CD4-positive, alpha-beta T cell treated with Interleukin-4 for 4 hours (primary cell): ENCODE measurements around the gene RGP1.

ENCODE experiments used
- DNase-seq: peaks from one replicate; pipeline ENCODE4 v3.0.0-alpha.2; 2020

RGP1 gene

DNA sequence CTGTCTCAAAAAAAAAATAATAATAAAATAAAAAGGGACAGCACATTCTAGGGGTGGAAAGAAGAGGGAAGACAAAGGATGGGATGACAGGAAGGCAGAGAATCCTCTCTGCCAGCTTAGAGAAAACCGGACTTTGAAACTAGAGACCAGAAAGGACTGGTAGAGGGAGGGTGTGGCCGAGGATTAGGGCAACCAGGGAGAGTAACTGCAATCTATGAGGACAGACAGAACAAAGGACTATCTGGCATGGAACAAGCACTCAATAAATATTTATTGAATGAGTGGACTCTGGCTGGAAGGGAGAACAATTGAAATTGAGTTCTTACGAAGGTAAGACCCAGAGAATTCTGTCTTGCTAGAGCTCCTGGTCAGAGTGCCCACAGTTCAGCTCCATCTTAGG, 2.5 kb upstream of the RGP1 start:
- DNase-seq, result no peak

DNA sequence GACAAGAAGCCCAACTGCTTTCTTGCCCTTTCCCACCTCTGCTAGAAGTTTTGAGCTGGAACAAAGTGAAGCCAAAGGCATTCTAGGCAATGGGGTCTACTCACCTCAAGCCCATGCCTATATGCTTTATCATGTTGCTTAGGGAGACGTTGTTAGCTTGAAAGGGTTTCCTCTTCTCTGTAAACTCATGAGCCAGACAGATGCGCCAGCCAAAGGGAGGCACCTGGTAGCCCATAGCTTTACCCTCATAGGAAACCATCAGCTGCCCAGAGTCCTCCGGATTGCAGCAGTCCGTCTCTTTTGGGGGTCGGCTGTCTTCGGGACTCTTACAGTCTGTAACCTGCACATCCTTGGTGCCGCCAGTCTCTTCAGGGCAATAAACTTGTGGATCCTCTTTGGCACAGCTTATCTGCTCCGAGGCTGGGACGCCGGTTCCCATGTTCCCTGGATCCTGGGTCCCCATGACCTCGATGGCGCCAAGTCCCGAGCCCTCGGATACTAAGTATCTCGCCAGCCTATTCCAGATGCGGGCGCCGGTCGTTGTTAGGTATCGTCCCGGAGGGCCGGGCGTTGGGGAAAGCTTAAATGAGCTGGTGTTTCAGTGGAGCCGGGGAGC, 737 bp upstream of the RGP1 start:
- no peak for DNase-seq

GRCh38 chr9:35749515-35750255, 598 bp downstream of the RGP1 start:
- DNase-seq, result peak; percentile 45

GRCh38 chr9:35750256-35750531, 1.1 kb downstream of the RGP1 start:
- no peak for DNase-seq

- DNase-seq, result no peak
Observed at GRCh38 chr9:35753466-35753865, 4.4 kb downstream of the RGP1 start.

- no peak for DNase-seq
Observed at GRCh38 chr9:35754264-35754663, 5.2 kb downstream of the RGP1 start, which contains the start of gene MSMP. Gene MSMP, minus strand, starts transcription at chr9:35754276. Its CDS starts 147 bp downstream, at chr9:35754129.

DNA sequence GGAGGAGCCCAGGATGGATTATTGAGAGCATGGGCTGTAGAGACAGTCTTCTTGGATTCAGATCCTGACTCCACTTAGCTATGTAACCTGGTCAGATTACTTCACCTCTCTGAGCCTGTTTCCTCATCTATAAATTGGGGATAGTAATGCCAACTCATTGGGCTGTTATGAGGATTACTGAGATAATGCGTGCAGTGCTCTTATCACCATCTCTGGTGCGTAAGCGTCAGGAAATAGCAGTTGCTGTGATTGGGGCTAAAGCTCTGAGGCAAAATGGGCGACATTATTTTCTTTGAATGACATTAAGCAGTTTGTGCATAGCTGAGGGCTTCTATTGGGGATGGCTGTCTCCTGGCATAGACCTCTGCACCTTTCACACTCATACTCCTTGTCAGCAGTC, 6.0 kb downstream of the RGP1 start:
- no peak for DNase-seq

GRCh38 chr9:35756275-35757225, 7.5 kb downstream of the RGP1 start:
- peak; percentile 69 for DNase-seq

GRCh38 chr9:35757226-35757891, 8.3 kb downstream of the RGP1 start:
- DNase-seq, result no peak

DNA sequence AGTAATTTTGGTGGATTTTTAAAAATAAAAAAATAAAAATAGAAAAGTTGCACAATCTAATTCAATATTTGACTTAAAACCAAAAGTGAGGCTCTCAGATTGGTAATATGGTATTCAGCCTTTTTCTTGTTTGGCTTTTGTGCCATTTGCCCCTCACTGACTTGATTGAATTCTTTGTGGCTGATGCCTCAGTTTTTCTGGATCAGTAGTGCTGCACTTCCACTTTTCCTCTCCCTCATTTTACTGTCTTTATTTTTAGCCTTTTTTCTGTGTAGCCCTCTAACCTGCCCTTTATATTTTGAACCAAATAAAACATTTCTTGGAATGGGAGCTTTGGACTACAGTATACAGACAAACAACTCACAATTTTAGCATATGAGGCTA, 8.8 kb downstream of the RGP1 start:
- DNase-seq, result no peak

GRCh38 chr9:35758475-35759050, 9.5 kb downstream of the RGP1 start:
- no peak for DNase-seq

DNA sequence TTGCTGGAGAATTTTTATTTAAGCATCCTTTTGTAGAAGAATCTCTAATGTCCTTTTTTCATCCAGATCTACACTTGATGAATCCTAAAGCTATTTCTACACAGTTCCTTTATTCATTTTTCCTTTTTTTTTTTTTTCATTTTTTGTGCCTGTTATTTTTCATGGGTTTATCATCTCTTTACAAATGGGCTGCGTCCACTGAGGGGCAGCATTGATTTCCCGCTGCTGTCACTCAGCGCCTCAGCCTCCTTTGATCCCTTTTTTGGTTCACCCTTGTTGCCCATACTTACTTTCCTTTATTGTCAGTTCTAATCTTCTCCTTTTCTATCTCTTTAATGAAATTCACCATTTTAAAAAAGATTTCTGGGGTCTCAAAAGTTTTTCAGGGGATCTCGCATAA, 10.7 kb downstream of the RGP1 start:
- no peak for DNase-seq

- no peak for DNase-seq
Observed at GRCh38 chr9:35760651-35761050, 11.6 kb downstream of the RGP1 start.

DNA sequence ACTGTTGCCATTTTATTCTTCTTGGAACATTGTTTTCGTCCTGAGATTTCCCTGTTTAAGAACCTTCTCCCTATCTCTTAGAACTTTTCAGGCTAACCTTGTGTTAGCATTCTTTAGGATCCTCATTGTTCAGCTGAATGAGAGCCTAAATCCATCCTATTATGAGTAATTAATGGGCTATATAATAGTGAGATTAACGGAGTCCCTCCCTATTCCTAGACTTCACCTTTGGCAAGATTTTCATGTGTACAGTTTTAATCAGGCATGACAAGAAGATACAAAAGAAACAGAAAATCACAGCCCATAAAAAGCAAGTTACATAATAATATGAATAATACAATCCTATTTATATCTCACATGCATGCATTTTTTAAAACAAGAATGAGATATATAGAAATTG, 14.1 kb downstream of the RGP1 start:
- no peak for DNase-seq

DNA sequence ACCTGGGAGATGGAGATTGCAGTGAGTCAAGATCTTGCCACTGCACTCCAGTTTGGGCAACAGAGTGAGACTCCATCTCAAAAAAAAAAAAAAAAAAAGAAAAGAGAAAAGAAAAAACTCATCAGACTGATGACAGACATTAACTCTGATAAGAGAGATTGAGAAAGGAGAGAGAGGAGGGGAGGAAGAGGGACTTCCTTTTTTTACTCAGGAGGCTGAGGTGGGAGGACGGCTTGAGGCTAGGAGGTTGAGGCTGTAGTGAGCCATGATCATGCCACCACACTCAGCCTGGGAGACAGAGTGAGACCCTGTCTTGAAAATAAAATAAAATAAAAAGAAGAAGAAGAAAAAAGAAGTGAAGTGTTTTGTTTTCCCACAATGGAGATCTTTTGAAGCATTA, 14.7 kb downstream of the RGP1 start:
- DNase-seq, result no peak

DNA sequence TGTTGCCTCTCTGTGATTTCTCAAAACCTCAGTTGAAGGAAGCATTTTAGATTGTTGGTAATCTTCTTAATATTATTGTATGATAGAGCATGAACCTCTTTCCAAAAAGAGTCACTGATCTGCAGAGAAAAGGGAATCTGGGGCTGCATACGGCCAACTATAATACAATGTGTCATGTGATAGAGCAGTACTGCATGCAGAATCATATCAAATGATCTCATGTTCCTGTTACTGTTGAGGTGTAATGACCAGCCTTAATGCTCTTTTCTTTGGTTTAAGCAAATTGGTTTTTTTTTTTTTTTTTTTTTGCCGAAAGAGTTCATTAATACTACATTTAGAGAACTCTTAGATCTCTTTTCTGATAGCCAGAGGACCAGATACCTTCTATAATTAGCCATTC, 17.9 kb downstream of the RGP1 start:
- no peak for DNase-seq

DNA sequence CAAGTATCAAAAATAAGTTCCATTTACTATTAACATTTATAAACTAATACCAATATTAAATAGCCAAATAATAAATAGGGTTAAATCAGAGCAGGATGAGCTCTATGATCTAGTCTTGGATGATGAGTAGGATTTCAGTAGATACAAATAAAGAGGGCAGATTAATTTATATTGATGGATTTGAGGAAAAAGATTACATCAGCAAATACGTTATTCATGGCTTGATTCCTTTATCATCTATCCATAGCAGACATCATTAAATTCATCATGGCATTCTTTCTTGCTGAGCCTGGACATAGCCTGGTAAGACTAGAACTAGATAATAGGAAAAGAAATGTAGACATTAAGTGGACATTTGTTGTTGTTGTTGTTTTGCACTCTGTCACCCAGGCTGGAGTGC, 18.4 kb downstream of the RGP1 start:
- no peak for DNase-seq

DNA sequence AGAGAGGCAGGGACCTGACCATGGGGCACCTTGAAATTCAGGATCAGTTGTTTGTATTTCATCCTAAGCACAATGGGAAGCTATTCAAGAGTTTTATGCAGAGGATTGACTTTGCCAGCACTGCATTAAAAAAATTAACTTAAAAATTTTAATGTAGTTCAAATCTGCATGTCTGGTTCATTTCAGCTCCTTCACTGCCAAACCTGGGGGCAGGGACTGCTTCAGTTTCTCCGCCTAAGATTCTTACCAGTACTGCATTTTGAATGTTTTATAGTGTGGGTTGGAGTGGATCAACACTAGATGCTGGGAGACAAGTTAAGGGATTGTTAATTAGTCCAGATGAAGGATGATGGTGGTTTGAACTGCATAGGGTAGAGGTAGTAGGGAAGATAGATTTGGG, 20.7 kb downstream of the RGP1 start:
- no peak for DNase-seq

GRCh38 chr9:35771075-35771433, 22.0 kb downstream of the RGP1 start:
- no peak for DNase-seq

DNA sequence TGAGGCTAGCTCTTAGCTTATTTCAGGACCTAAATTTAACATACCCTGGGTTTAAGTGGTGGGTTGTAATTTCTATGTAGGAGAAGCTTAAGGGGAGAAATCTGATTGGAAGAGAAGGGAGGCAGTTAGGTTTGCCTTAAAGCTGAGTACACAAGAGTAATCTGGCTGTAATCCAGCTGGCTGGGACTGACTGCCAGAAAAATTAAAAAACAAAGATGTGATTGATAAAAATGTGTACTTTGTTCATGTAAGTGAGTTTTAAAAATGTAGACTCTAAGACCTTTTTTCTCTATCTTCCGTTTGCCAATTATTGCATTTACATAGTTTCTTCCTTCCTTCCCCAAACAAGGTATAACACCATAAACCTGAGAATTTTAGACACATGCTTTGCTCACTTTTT, 22.4 kb downstream of the RGP1 start:
- no peak for DNase-seq

- DNase-seq, result no peak
Observed at GRCh38 chr9:35771943-35772342, 22.9 kb downstream of the RGP1 start.

DNA sequence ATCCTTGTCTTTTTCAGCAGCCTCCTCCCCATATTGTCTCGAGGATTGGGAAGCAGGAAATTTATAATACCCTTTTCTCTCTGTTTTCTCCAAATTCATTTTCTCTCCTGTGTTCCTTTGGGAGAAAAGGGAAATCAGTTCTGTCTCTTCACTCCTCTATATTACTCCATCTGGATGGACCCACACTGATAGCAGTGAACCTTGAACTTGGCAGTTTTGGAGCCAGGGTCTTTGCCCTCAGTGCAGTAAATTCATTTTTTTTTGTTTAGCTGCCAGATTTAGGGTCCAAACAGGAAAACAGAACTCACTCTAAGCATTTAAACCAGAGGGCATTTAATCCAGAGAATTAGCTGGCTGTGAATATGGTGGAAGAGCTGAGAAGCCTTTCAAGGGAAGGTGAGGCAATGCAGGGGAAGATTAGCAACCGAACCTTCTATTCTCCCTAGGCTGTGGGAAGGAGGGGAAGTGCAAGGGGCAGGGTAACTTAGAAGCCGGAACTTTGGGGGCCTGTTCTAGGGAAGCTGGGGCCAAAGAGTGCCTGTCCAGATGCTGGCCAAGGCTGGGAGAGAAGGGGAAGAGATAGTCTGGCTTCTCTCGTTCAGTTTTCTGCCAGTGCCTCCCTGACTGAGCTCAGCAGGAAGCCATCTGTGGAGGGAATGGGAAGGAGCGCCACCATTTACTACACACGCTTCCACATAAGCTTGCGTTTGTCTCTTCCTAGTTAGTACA, 26.0 kb downstream of the RGP1 start:
- DNase-seq, result no peak
